ENCODE measurements around the gene SMARCAL1.

GRCh38 chr2:216507220-216508160 is 95.2 kb downstream of the SMARCAL1 start:
- TF ChIP-seq POLR2A (IDR thresholded peaks at IDR 0.05): no peak
- TF ChIP-seq CTCF (IDR thresholded peaks at IDR 0.05): no peak
